Islet of Langerhans (tissue), 1 donor: ENCODE results near the gene PTTG1.

ENCODE experiments used
- FAIRE-seq: peaks from one replicate; lab custom pipeline; 2011; peaks lifted over from hg19 to GRCh38; lab: Jason Lieb, UNC

PTTG1 gene

GRCh38 chr5:160473681-160474080, 52.0 kb downstream of the PTTG1 start:
- FAIRE-seq = no peak

- no peak for FAIRE-seq
Measured at GRCh38 chr5:160474084-160474483, 52.4 kb downstream of the PTTG1 start.

DNA sequence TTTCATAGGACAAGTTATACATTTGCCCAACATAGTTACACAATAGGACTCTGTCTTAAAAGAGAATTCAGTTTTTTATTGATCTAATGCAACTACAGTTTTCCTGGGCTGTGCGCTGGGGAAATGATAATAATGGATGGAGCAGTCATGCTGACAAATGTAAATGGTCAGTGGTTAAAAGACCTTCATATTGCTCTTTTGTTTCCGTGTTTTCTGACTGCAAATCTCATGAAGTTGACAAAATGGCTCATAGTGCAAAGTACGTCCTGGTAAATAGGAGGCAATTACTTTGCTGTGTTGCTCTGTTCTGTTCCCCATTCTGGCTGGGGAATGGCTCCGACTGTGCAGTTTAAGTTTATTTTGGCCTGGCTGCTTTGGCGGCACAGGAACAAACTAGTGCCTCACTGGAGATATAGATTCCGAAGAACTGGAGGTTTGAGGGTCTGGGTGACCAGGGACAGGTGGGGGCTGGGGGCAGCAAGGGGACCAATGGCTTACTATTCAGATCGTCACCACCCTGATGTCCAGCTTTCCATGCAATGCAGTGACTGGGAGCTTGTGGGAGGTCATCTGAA, 54.3 kb downstream of the PTTG1 start:
- no peak for FAIRE-seq

DNA sequence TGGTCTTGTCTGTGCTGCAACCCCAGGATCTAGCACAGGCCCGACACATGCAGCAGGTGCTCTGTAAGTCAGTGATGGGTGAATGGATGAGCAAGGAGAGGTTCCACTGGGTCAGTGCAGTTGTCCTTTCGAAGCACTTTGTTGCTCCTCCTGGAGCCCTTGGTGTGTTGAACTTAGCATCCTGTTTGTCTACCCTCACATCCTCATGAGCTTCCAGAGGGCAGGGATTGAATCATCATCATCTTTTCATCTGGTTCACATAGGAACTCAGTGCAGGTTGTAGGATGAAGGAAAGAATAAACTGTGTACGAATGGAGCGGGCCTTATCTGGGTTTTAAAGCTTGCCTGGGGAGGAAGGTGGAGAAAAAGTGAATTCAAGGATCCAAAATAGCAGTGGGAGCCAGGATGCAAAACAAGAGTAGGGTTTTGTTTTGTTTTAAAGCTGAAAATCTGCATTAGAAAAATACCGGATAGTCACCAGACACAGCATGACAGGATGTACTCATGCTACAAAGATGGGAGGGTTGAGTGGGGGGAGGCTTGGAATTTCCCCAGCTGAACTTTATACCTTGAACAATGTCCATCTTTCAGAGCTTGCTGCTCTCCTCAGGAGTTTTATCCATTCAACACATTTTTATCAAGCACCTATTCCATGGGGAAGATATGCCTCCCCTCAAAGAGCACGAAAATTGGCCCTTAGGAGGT, 55.8 kb downstream of the PTTG1 start:
- FAIRE-seq = no peak

- no peak for FAIRE-seq
Measured at GRCh38 chr5:160478163-160478562, 56.5 kb downstream of the PTTG1 start.
